ENCODE results near the gene NOP14. TPM values are rescaled to one million over a fixed set of nuclear protein-coding genes. Genes with fewer than 3 reads are reported as not detected.

Gene NOP14
- total RNA-seq, 1 experiment from 2014 or later = 50.1 TPM

DNA sequence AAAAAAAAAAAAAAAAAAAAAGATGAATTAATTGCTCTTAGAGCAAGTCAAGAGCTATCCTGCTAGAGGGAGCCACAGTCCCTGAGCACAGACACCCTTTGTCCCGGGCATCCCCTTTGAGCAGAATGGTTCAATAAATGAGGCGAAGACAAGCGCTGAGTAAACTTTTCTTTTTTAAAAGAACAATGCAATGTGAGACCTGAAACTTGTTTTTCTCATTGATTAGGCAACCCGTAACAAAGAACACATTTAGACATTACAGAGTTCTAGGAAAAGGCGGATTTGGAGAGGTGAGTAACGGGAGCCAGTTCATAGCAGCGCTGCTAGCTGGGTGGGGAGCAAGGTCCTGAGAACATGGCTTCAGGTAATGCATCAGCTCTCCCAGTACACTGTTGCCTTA is 46.2 kb upstream of the NOP14 start:
- no peak overlapping the region for H3K14ac ChIP-seq (ENCODE audit: insufficient read depth, low read length)
- H3K9me3 ChIP-seq (ENCODE audit: control insufficient read depth, low read depth, low read length) = no peaks in the 10 kb centered on the region
- DNase-seq = peak; percentile 47
- H2BK5ac ChIP-seq (ENCODE audit: insufficient read length, low read length) = no peak overlapping the region
- no peaks in the 10 kb centered on the region for H3K4me1 ChIP-seq (ENCODE audit: insufficient read depth, low read length)
- no peak overlapping the region for H2BK20ac ChIP-seq (ENCODE audit: low read depth, low read length, poor library complexity, severe bottlenecking)
- peak overlapping the region; percentile 59 for H2AFZ ChIP-seq (ENCODE audit: low read length)
- Mint-ChIP-seq H3K9me3 (no peaks in the 10 kb centered on the region), H3K27ac (0 out of 7 replicates have a peak overlapping the region, but pooled peaks of 1 of the 3 experiments have one; percentile 46), H3K4me3 (no peak overlapping the region), H3K36me3 (ENCODE audit: insufficient read depth in 1 of 3, low read depth in 3 of 3) (no peaks in the 10 kb centered on the region), H3K27me3 (ENCODE audit: low read depth) (no peaks in the 10 kb centered on the region), H3K4me1 (0 out of 4 replicates have a peak, but pooled peaks cover 0 to 2% of the 10 kb centered on the region in 2 experiments)
- no CpG with 5 or more reads among the region's 7 CpGs for WGBS (ENCODE audit: extremely low coverage, insufficient read length, low lambda C conversion rate)
- H3K23me2 ChIP-seq (ENCODE audit: insufficient read length, low read depth, low read length, poor library complexity, severe bottlenecking) = no peaks in the 10 kb centered on the region
- H4K91ac ChIP-seq (ENCODE audit: insufficient read length, low read depth, low read length) = no peak overlapping the region
- H3K56ac ChIP-seq (ENCODE audit: insufficient read length, low read depth, low read length) = no peak overlapping the region
- H3K27me3 ChIP-seq (ENCODE audit: insufficient read depth, low read length) = no peaks in the 10 kb centered on the region
- H3K9ac ChIP-seq (ENCODE audit: extremely low read depth, insufficient read length, low read length) = no peak overlapping the region
- no peak overlapping the region for H3K18ac ChIP-seq (ENCODE audit: insufficient read length, low read depth, low read length)
- H3K79me1 ChIP-seq (ENCODE audit: insufficient read depth, low read depth, low read length, poor library complexity, severe bottlenecking) = no peaks in the 10 kb centered on the region
- H3K4ac ChIP-seq (ENCODE audit: low read depth, low read length) = no peak overlapping the region
- H2AK5ac ChIP-seq (ENCODE audit: insufficient read length, low read length) = no peak overlapping the region
- H3K23ac ChIP-seq (ENCODE audit: insufficient read length, low read depth, low read length) = no peak overlapping the region
- no peak overlapping the region for H4K8ac ChIP-seq (replicated peaks; ENCODE audit: insufficient read length, low read depth, low read length)
- H2BK120ac ChIP-seq (ENCODE audit: low read depth, low read length, poor library complexity, severe bottlenecking) = no peak overlapping the region
- no peak overlapping the region for H3K27ac ChIP-seq (ENCODE audit: insufficient read length, low read depth, low read length)
- no peak overlapping the region for H2BK15ac ChIP-seq (ENCODE audit: low read depth, low read length)
- no peak overlapping the region for H3T11ph ChIP-seq (ENCODE audit: low read length)
- no peak overlapping the region for H2BK12ac ChIP-seq (ENCODE audit: insufficient read length, low read depth, low read length)
- no peaks in the 10 kb centered on the region for H3K79me2 ChIP-seq (ENCODE audit: insufficient read depth, low read length)
- no peak overlapping the region for H4K5ac ChIP-seq (ENCODE audit: insufficient read length, low read depth, low read length)
- no peak overlapping the region for H3K4me2 ChIP-seq (ENCODE audit: insufficient read depth, insufficient read length, low read length)
- H4K20me1 ChIP-seq (ENCODE audit: control insufficient read depth, insufficient read depth, insufficient read length) = no peaks in the 10 kb centered on the region
- TF ChIP-seq, protein P1, sequence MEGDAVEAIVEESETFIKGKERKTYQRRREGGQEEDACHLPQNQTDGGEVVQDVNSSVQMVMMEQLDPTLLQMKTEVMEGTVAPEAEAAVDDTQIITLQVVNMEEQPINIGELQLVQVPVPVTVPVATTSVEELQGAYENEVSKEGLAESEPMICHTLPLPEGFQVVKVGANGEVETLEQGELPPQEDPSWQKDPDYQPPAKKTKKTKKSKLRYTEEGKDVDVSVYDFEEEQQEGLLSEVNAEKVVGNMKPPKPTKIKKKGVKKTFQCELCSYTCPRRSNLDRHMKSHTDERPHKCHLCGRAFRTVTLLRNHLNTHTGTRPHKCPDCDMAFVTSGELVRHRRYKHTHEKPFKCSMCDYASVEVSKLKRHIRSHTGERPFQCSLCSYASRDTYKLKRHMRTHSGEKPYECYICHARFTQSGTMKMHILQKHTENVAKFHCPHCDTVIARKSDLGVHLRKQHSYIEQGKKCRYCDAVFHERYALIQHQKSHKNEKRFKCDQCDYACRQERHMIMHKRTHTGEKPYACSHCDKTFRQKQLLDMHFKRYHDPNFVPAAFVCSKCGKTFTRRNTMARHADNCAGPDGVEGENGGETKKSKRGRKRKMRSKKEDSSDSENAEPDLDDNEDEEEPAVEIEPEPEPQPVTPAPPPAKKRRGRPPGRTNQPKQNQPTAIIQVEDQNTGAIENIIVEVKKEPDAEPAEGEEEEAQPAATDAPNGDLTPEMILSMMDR (conservative IDR thresholded peaks at IDR 0.05) = peak; percentile 59

All from H9 (cell line).